HG03432 (cell line): Measurements from ENCODE around the gene IFI27L1.

Experiments used
- ATAC-seq: cut with Tn5 transposase; IDR thresholded peaks from one replicate; pipeline ENCODE4 v1.9.1; 2021; ENCODE audit warnings: mild to moderate bottlenecking, moderate library complexity; ENCODE audit not compliant: unreplicated experiment

Gene IFI27L1

GRCh38 chr14:94129758-94130414 is 48.8 kb downstream of the IFI27L1 start:
- peak; percentile 37 for ATAC-seq

GRCh38 chr14:94132285-94132887 is 51.3 kb downstream of the IFI27L1 start:
- ATAC-seq: peak; percentile 44

GRCh38 chr14:94135476-94135875 is 54.4 kb downstream of the IFI27L1 start:
- ATAC-seq: no peak

GRCh38 chr14:94136575-94137331 is 55.6 kb downstream of the IFI27L1 start:
- peak; percentile 77 for ATAC-seq

- no peak for ATAC-seq
These were observed 57.1 kb downstream of the IFI27L1 start for GRCh38 chr14:94138251-94138650.

- no peak for ATAC-seq
These were observed 57.9 kb downstream of the IFI27L1 start for GRCh38 chr14:94139006-94139405.

- ATAC-seq: no peak
These were observed 58.3 kb downstream of the IFI27L1 start for GRCh38 chr14:94139421-94139820.

- ATAC-seq: no peak
These were observed 61.1 kb downstream of the IFI27L1 start for GRCh38 chr14:94142247-94142646.

- no peak for ATAC-seq
These were observed 61.7 kb downstream of the IFI27L1 start for GRCh38 chr14:94142836-94143235.

- no peak for ATAC-seq
These were observed 62.1 kb downstream of the IFI27L1 start for GRCh38 chr14:94143239-94143638.

- ATAC-seq: no peak
These were observed 62.6 kb downstream of the IFI27L1 start for GRCh38 chr14:94143711-94144110.

GRCh38 chr14:94144765-94145164 is 63.7 kb downstream of the IFI27L1 start:
- ATAC-seq: no peak

GRCh38 chr14:94145902-94146527 is 64.9 kb downstream of the IFI27L1 start:
- no peak for ATAC-seq
